GM18873 (cell line): ENCODE data around the gene TMIGD2.
"Not testable (repeated sequence)": the region's sequence is repeated elsewhere in the genome, so short reads cannot be mapped to it uniquely, and the experiment has no call there.

ENCODE experiments used
- ATAC-seq: cut with Tn5 transposase; IDR thresholded peaks from one replicate; pipeline ENCODE4 v1.9.1; 2021; ENCODE audit warnings: mild to moderate bottlenecking, moderate library complexity, moderate number of reproducible peaks; ENCODE audit not compliant: unreplicated experiment, low FRiP score

Gene TMIGD2

GRCh38 chr19:4302243-4302640 lies at the start of gene TMIGD2:
TSS of gene TMIGD2 (minus strand) at chr19:4302389. CDS start at chr19:4302385, 4 bp downstream.
- ATAC-seq, result no peak

- no peak for ATAC-seq
These were observed 48.5 kb upstream of the TMIGD2 start for GRCh38 chr19:4350726-4351125.

GRCh38 chr19:4350111-4350510 lies 47.9 kb upstream of the TMIGD2 start:
- ATAC-seq, result no peak

GRCh38 chr19:4349225-4349624 lies 47.0 kb upstream of the TMIGD2 start:
- not testable (repeated sequence) for ATAC-seq

GRCh38 chr19:4347521-4347920 lies 45.3 kb upstream of the TMIGD2 start:
- ATAC-seq, result no peak

- ATAC-seq, result no peak
These were observed 43.8 kb upstream of the TMIGD2 start for GRCh38 chr19:4346020-4346383.

- ATAC-seq, result no peak
These were observed 43.3 kb upstream of the TMIGD2 start for GRCh38 chr19:4345342-4346019.

- peak; percentile 18 for ATAC-seq
These were observed 41.5 kb upstream of the TMIGD2 start, which contains the start of gene MPND for GRCh38 chr19:4343370-4344307. TSS of gene MPND (plus strand) at chr19:4343562. CDS start at chr19:4343594, 32 bp downstream.

- peak; percentile 87 for ATAC-seq
These were observed 40.6 kb upstream of the TMIGD2 start for GRCh38 chr19:4342615-4343369.

GRCh38 chr19:4342314-4342614 lies 40.1 kb upstream of the TMIGD2 start:
- no peak for ATAC-seq

- ATAC-seq, result no peak
These were observed 36.5 kb upstream of the TMIGD2 start, which contains the start of gene STAP2 for GRCh38 chr19:4338441-4339355. TSS of gene STAP2 (minus strand) at chr19:4338827. CDS start at chr19:4338753, 74 bp downstream.

- no peak for ATAC-seq
These were observed 35.8 kb upstream of the TMIGD2 start for GRCh38 chr19:4337906-4338440.

GRCh38 chr19:4334929-4335570 lies 32.9 kb upstream of the TMIGD2 start:
- ATAC-seq, result no peak

- no peak for ATAC-seq
These were observed 27.7 kb upstream of the TMIGD2 start for GRCh38 chr19:4329858-4330257.

GRCh38 chr19:4328991-4329681 lies 26.9 kb upstream of the TMIGD2 start:
- not testable (repeated sequence) for ATAC-seq

GRCh38 chr19:4328243-4328990 lies 26.2 kb upstream of the TMIGD2 start:
- ATAC-seq, result no peak

GRCh38 chr19:4327877-4328242 lies 25.7 kb upstream of the TMIGD2 start:
- ATAC-seq, result no peak
